B cell (primary cell): ENCODE results near the gene LDLRAD2. TPM values are rescaled to one million over a fixed set of nuclear protein-coding genes. Genes with fewer than 3 reads are reported as not detected.
A peak's percentile ranks its signal among the peaks of the same experiment; 100 is the strongest.

ENCODE experiments used
- ATAC-seq: fragments of 200-7000 bp; cut with Tn5 transposase; one replicate; pipeline ENCODE4 v1.10.0; 2021; ENCODE audit warnings: low read depth, mild to moderate bottlenecking, moderate number of reproducible peaks, moderate library complexity
- CTCF ChIA-PET: fragments of 350-600 bp; sonication (Branson Sonifier 250); formaldehyde crosslinking; loops from one replicate; lab custom pipeline; 2021; ENCODE audit warnings: antibody characterized with exemption, inconsistent platforms; lab: Charles Lee
- POLR2A ChIA-PET: fragments of 350-600 bp; sonication (Branson Sonifier 250); formaldehyde crosslinking; loops from one replicate; lab custom pipeline; 2021; ENCODE audit warnings: antibody characterized with exemption; lab: Charles Lee
- DNase-seq: peaks from one replicate; pipeline ENCODE4 v3.0.0; 2013
- H2AFZ ChIP-seq: 2 replicates; pipeline ENCODE4 v1.6.1; 2012; ENCODE audit warnings: mild to moderate bottlenecking, low read depth, low read length; ENCODE audit not compliant: insufficient read depth, poor library complexity, severe bottlenecking
- H3K27ac ChIP-seq, 2 donors: 1 replicate in 1 of 2; 2 replicates in 1 of 2; pipeline ENCODE4 v1.5.1; 2012 to 2013; ENCODE audit warnings: low read length in 2 of 2, mild to moderate bottlenecking in 2 of 2, moderate library complexity in 1 of 2
- H3K27me3 ChIP-seq, 4 experiments: fragments of 200-600 bp in 1 of 4; sonication (generic) in 1 of 4; replicated peaks in 1 of 4; 1 replicate in 2 of 4; 2 replicates in 2 of 4; pipeline versions ENCODE4 v1.6.1 to v1.7.0; 2013 to 2016; ENCODE audit warnings: low read length in 3 of 4, mild to moderate bottlenecking in 2 of 4, mixed read lengths in 1 of 4, moderate library complexity in 1 of 4; ENCODE audit not compliant: insufficient read depth in 4 of 4, control insufficient read depth in 3 of 4; ENCODE audit errors: control extremely low read depth in 1 of 4
- H3K36me3 ChIP-seq, 2 experiments: replicated peaks in 1 of 2; 1 replicate in 1 of 2; 2 replicates in 1 of 2; pipeline versions ENCODE4 v1.6.1 to v1.7.1; 2013; ENCODE audit warnings: low read length in 1 of 2; ENCODE audit not compliant: insufficient read depth in 2 of 2, control insufficient read depth in 1 of 2; ENCODE audit errors: control extremely low read depth in 1 of 2, extremely low read depth in 1 of 2
- H3K4me1 ChIP-seq, 2 donors: fragments of 200-600 bp in 1 of 2; sonication (generic) in 1 of 2; 1 replicate in 1 of 2; 2 replicates in 1 of 2; pipeline versions ENCODE4 v1.5.1 to v1.6.1; 2013 to 2017; ENCODE audit warnings: low read length in 2 of 2; ENCODE audit not compliant: control insufficient read depth in 2 of 2, insufficient read depth in 2 of 2
- H3K4me2 ChIP-seq: replicated peaks from 2 replicates; pipeline ENCODE3; 2012; ENCODE audit warnings: mild to moderate bottlenecking, low read depth, low read length; ENCODE audit not compliant: poor library complexity, severe bottlenecking
- H3K4me3 ChIP-seq, 5 experiments: fragments of 200-600 bp in 1 of 5; sonication (generic) in 1 of 5; 1 replicate in 3 of 5; 2 replicates in 2 of 5; pipeline versions ENCODE4 v1.5.1 to v1.7.0; 2011 to 2016; ENCODE audit warnings: low read length in 4 of 5, mild to moderate bottlenecking in 4 of 5, low read depth in 2 of 5, control low read depth in 1 of 5, moderate library complexity in 1 of 5; ENCODE audit not compliant: insufficient read depth in 1 of 5; ENCODE audit errors: control extremely low read depth in 1 of 5, extremely low read depth in 1 of 5
- H3K79me2 ChIP-seq: fragments of 200-600 bp; sonication (generic); one replicate; pipeline ENCODE4 v1.6.0; 2016; ENCODE audit warnings: low read length; ENCODE audit not compliant: control insufficient read depth, insufficient read depth
- H3K9ac ChIP-seq: fragments of 200-600 bp; sonication (generic); 2 replicates; pipeline ENCODE4 v1.6.1; 2017; ENCODE audit warnings: mild to moderate bottlenecking, low read length, moderate library complexity
- H3K9me3 ChIP-seq, 3 donors: one replicate each; pipeline versions ENCODE4 v1.6.1 to v1.7.1; 2013; ENCODE audit warnings: low read length in 2 of 3; ENCODE audit not compliant: control insufficient read depth in 2 of 3, insufficient read depth in 1 of 3; ENCODE audit errors: control extremely low read depth in 1 of 3
- H4K20me1 ChIP-seq: 2 replicates; pipeline ENCODE4 v1.6.0; 2012; ENCODE audit warnings: mild to moderate bottlenecking, low read length; ENCODE audit not compliant: insufficient read depth, control insufficient read depth, poor library complexity, severe bottlenecking
- H3K27ac Mint-ChIP-seq: one replicate; pipeline ENCODE4 v1.8.0; 2021; ENCODE audit warnings: mixed read lengths
- H3K27me3 Mint-ChIP-seq: one replicate; pipeline ENCODE4 v1.8.0; 2021; ENCODE audit warnings: mixed read lengths
- H3K4me1 Mint-ChIP-seq: one replicate; pipeline ENCODE4 v1.8.0; 2021; ENCODE audit warnings: mixed read lengths
- H3K4me3 Mint-ChIP-seq: one replicate; pipeline ENCODE4 v1.8.0; 2021; ENCODE audit warnings: mixed read lengths
- H3K9me3 Mint-ChIP-seq: one replicate; pipeline ENCODE4 v1.8.0; 2022; ENCODE audit warnings: mixed read lengths; ENCODE audit not compliant: insufficient read depth
- EZH2 ChIP-seq: IDR thresholded peaks from 2 replicates; pipeline ENCODE4 v1.6.1; 2012; ENCODE audit warnings: borderline replicate concordance, low read depth, mild to moderate bottlenecking, moderate library complexity, low read length; ENCODE audit not compliant: insufficient read depth, poor library complexity, severe bottlenecking
- WGBS: methylation state at CpG from one replicate; pipeline ENCODE4 v1.1.5; 2013; ENCODE audit warnings: missing lambda C conversion rate; ENCODE audit not compliant: insufficient coverage; 5-methylcytosine and 5-hydroxymethylcytosine counted together
- intact Hi-C: fragments of 100-400 bp; cut with micrococcal nuclease; formaldehyde crosslinking; loops from one replicate; pipeline ENCODE4 v1.10.0; 2022
- polyA plus RNA-seq: library from polyadenylated mRNA; depleted of rRNA; stranded (reverse); fragments of >200 nt; gene quantifications from 2 replicates; pipeline ENCODE4 v1.2.3, GENCODE V29; 2012
- total RNA-seq, 2 donors: library from RNA; stranded (reverse); fragments of 120-200 nt in 1 of 2; gene quantifications; 1 replicate in 1 of 2; 2 replicates in 1 of 2; pipeline versions ENCODE4 v1.2.3 to v1.2.4, GENCODE V29; 2013 to 2022
- TF ChIP-seq, protein P1 (sequence below): fragments of 200-600 bp; IDR thresholded peaks from one replicate; pipeline ENCODE4 v1.8.0; 2022; ENCODE audit warnings: antibody characterized with exemption, mild to moderate bottlenecking

The LDLRAD2 gene
- total and polyA plus RNA-seq, 2 donors (not counting 1 experiment from before 2014, with no cell fraction given), result 0.47 to 3.0 TPM

DNA sequence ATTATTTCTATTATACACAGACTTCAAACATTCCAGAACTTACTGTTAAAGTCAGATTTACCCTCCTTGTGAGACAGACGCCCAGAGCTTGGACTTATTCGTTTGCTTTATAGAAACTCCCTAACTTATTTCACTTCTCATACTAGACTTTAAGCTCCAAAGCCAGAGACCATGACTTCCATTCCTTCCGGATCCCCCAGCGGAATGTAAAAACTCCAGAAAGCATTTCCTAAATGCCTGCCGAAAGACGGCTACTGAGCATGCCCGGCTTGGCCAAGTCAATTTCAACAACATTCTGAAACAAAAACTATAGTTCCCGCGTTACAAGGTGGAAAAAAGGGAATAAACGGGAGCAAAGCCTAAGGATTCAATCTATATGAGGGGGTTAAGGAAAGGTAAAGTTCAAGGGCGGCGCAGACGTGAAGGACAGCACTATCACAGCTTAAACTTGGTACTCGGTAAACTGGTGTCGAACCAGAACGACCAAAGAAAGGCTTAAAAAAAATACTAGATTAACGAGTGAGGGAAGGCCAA is 30.2 kb upstream of the LDLRAD2 start:
- POLR2A ChIA-PET, result interaction anchor here (1.1 to 3.3 kb wide), 6 partner anchors 18 to 729 kb away, joined by 3 to 15 read pairs (median 5); partner anchors contain the start of gene CDC42
- CTCF ChIA-PET, result interaction anchor here (0.8 to 2.7 kb wide), 8 partner anchors 13 to 241 kb away, joined by 3 to 25 read pairs (median 4); no protein-coding TSS in a partner anchor
- ATAC-seq, result peak; percentile 1
- Histone ChIP-seq H3K4me3 (peak overlapping the region; percentile 86 to 100 (median 94)), H3K36me3 (no peaks in the 10 kb centered on the region), H3K27me3 (no peaks in the 10 kb centered on the region), H3K4me2 (peak overlapping the region; percentile 86), H3K4me1 (peaks cover 23 to 43% of the 10 kb centered on the region in 2 donors), H3K9ac (peak overlapping the region; percentile 100), H4K20me1 (peaks cover 31% of the 10 kb centered on the region), H3K27ac (peak overlapping the region; percentile 87 to 99), H2AFZ (peak overlapping the region; percentile 81), H3K79me2 (peaks cover 57% of the 10 kb centered on the region), H3K9me3 (no peaks in the 10 kb centered on the region)
- intact Hi-C loops, result loop anchor here (2.0 to 5.0 kb wide), 7 partner anchors 75 to 995 kb away; partner anchors contain the start of genes HP1BP3, HSPG2 and ZBTB40
- H3K4me1 Mint-ChIP-seq, result peaks cover 38% of the 10 kb centered on the region
- H3K27me3 Mint-ChIP-seq, result no peaks in the 10 kb centered on the region
- H3K4me3 Mint-ChIP-seq, result peak overlapping the region; percentile 95
- WGBS, result 1% methylated on average over 7 of the region's 17 CpGs
- TF ChIP-seq EZH2, result no peak
- TF ChIP-seq, protein P1, sequence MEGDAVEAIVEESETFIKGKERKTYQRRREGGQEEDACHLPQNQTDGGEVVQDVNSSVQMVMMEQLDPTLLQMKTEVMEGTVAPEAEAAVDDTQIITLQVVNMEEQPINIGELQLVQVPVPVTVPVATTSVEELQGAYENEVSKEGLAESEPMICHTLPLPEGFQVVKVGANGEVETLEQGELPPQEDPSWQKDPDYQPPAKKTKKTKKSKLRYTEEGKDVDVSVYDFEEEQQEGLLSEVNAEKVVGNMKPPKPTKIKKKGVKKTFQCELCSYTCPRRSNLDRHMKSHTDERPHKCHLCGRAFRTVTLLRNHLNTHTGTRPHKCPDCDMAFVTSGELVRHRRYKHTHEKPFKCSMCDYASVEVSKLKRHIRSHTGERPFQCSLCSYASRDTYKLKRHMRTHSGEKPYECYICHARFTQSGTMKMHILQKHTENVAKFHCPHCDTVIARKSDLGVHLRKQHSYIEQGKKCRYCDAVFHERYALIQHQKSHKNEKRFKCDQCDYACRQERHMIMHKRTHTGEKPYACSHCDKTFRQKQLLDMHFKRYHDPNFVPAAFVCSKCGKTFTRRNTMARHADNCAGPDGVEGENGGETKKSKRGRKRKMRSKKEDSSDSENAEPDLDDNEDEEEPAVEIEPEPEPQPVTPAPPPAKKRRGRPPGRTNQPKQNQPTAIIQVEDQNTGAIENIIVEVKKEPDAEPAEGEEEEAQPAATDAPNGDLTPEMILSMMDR, result no peak
- DNase-seq, result no peak
- peaks cover 2% of the 10 kb centered on the region for H3K9me3 Mint-ChIP-seq
- H3K27ac Mint-ChIP-seq, result peak overlapping the region; percentile 100
